MM.1S (cell line): Measurements from ENCODE around the gene MICAL2.

ENCODE experiments used
- DNase-seq: peaks from one replicate; pipeline ENCODE4 v3.0.0-alpha.2; 2015
- H2AFZ ChIP-seq: fragments of 300-600 bp; sonication (generic); 2 replicates; pipeline ENCODE4 v1.6.0; 2016; ENCODE audit warnings: antibody characterized with exemption, low read length
- H3F3A ChIP-seq: fragments of 300-600 bp; sonication (generic); 2 replicates; pipeline ENCODE4 v1.6.1; 2016; ENCODE audit warnings: mild to moderate bottlenecking, antibody characterized with exemption, low read length, moderate library complexity, mixed read lengths; ENCODE audit not compliant: insufficient read depth
- H3K27ac ChIP-seq: fragments of 300-600 bp; sonication (generic); 2 replicates; pipeline ENCODE4 v1.5.1; 2016; ENCODE audit warnings: mild to moderate bottlenecking, low read length
- H3K27me3 ChIP-seq: fragments of 300-600 bp; sonication (generic); replicated peaks from 2 replicates; pipeline ENCODE4 v1.6.0; 2016; ENCODE audit warnings: low read length; ENCODE audit not compliant: insufficient read depth
- H3K36me3 ChIP-seq: fragments of 300-600 bp; sonication (generic); replicated peaks from 2 replicates; pipeline ENCODE4 v1.6.1; 2016; ENCODE audit warnings: mild to moderate bottlenecking, low read length, mixed read lengths; ENCODE audit not compliant: insufficient read depth
- H3K4me1 ChIP-seq: fragments of 300-600 bp; sonication (generic); 2 replicates; pipeline ENCODE4 v1.6.1; 2016; ENCODE audit warnings: low read length, mixed read lengths
- H3K4me2 ChIP-seq: fragments of 300-600 bp; sonication (generic); 2 replicates; pipeline ENCODE4 v1.6.0; 2016; ENCODE audit warnings: low read depth, low read length
- H3K4me3 ChIP-seq: fragments of 300-600 bp; sonication (generic); 2 replicates; pipeline ENCODE4 v1.5.1; 2016; ENCODE audit warnings: low read length, mixed read lengths
- H3K79me2 ChIP-seq: fragments of 300-600 bp; sonication (generic); 2 replicates; pipeline ENCODE4 v1.6.1; 2016; ENCODE audit warnings: mixed run types, low read length, mixed read lengths
- H3K9ac ChIP-seq: fragments of 300-600 bp; sonication (generic); 2 replicates; pipeline ENCODE4 v1.6.1; 2016; ENCODE audit warnings: low read length, mixed read lengths
- H3K9me2 ChIP-seq: fragments of 300-600 bp; sonication (generic); replicated peaks from 2 replicates; pipeline ENCODE4 v1.6.1; 2016; ENCODE audit warnings: mild to moderate bottlenecking, low read length, mixed read lengths; ENCODE audit not compliant: insufficient read depth
- H3K9me3 ChIP-seq: fragments of 300-600 bp; sonication (generic); replicated peaks from 2 replicates; pipeline ENCODE4 v1.6.1; 2016; ENCODE audit warnings: mild to moderate bottlenecking, low read length, mixed read lengths; ENCODE audit not compliant: insufficient read depth
- H4K20me1 ChIP-seq: fragments of 300-600 bp; sonication (generic); 2 replicates; pipeline ENCODE4 v1.6.1; 2016; ENCODE audit warnings: mild to moderate bottlenecking, low read length, moderate library complexity, mixed read lengths; ENCODE audit not compliant: insufficient read depth
- CTCF ChIP-seq: fragments of 300-600 bp; sonication (generic); IDR thresholded peaks from 2 replicates; pipeline ENCODE4 v1.5.1; 2016; ENCODE audit warnings: antibody characterized with exemption, low read length, mixed read lengths
- EZH2 ChIP-seq: fragments of 300-600 bp; sonication (generic); optimal IDR thresholded peaks from 2 replicates; pipeline ENCODE3; 2017; ENCODE audit warnings: low read depth, mild to moderate bottlenecking, antibody characterized with exemption, low read length, mixed read lengths
- EZH2phosphoT487 ChIP-seq: fragments of 300-600 bp; sonication (generic); IDR thresholded peaks from 2 replicates; pipeline ENCODE4 v1.6.1; 2018; ENCODE audit warnings: antibody characterized with exemption, low read length

Gene MICAL2

DNA sequence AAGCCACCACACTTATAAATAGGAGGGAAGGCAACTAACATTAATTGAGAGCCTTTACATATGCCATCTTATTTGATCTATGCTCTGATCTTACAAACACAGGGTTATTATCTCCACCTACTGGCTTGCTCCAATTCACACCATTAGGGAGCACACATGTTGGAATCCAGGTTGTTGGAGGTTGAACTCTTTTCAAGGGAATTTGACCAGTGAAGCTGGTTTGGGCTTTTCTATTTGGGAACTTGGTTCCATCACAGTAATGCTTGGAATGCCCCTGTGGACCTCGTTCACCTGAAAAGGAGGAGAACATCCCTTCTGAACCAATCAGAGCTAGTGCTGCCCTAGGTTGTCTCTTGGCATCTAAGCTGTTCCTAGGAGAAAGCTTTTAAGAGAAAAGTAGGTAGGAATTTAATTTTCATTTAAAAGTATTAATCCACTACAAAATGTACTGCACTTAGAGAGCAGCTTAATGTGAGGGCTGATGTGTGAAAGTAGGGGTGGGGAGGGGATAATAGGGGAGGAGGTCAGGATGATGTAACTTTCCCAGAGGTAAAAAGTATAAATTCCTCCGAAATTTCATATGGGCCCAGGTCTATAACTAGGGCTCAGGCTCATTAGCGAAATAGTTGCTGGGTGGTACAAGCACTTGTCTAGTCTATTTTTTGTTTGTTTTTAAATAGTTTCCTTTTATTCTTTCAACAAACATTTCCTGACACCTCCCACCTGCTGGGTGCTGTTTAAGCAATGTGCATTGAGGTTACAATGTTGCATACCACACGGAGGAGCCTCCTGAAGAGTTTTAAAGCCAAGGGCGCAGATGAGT is 7.6 kb upstream of the MICAL2 start:
- Histone ChIP-seq H3K4me3 (no peak overlapping the region), H3K9me3 (no peaks in the 10 kb centered on the region), H3K4me1 (peaks cover 9% of the 10 kb centered on the region), H3K9me2 (no peaks in the 10 kb centered on the region), H3K36me3 (no peaks in the 10 kb centered on the region), H3K9ac (no peak overlapping the region), H3K4me2 (no peak overlapping the region), H3K79me2 (no peaks in the 10 kb centered on the region), H3K27me3 (no peaks in the 10 kb centered on the region), H4K20me1 (no peaks in the 10 kb centered on the region), H3K27ac (no peak overlapping the region), H2AFZ (no peak overlapping the region), H3F3A (no peaks in the 10 kb centered on the region)
- DNase-seq = no peak
- no peak for TF ChIP-seq EZH2
- no peak for TF ChIP-seq CTCF
- TF ChIP-seq EZH2phosphoT487 = no peak

- Histone ChIP-seq H3K27me3 (no peaks in the 10 kb centered on the region), H3K36me3 (no peaks in the 10 kb centered on the region), H4K20me1 (no peaks in the 10 kb centered on the region), H2AFZ (no peak overlapping the region), H3K9me3 (no peaks in the 10 kb centered on the region), H3K9me2 (no peaks in the 10 kb centered on the region), H3K9ac (no peak overlapping the region), H3K79me2 (no peaks in the 10 kb centered on the region), H3K4me1 (peaks cover 9% of the 10 kb centered on the region), H3K27ac (no peak overlapping the region), H3K4me2 (no peak overlapping the region), H3K4me3 (no peak overlapping the region), H3F3A (no peaks in the 10 kb centered on the region)
- no peak for TF ChIP-seq EZH2phosphoT487
- TF ChIP-seq EZH2 = no peak
- no peak for TF ChIP-seq CTCF
- no peak for DNase-seq
Measured at GRCh38 chr11:12103411-12104225, 6.8 kb upstream of the MICAL2 start.

DNA sequence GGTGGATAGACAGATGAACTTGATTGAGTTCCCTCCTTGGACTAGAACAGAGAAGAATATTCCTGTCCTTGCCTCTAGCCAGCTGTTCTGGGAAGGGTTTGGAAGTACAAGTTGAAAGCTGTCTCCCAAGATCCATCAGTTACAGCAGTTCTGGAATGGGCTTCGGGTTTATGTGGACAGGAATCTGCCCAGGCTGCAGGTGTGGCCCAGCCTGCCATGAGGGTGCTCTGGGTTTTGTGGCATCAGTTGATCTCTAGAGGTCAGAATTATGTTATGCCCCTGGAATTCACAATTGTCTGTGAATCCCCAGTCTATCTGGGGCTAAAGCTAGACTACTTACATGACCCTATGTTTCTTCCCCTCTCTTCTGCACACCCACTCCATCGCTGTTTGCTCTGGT is 4.9 kb upstream of the MICAL2 start:
- Histone ChIP-seq H3K27me3 (no peaks in the 10 kb centered on the region), H3K79me2 (no peaks in the 10 kb centered on the region), H3K4me3 (no peak overlapping the region), H2AFZ (no peak overlapping the region), H3K27ac (no peak overlapping the region), H3K9me2 (no peaks in the 10 kb centered on the region), H3K4me2 (no peak overlapping the region), H3F3A (no peaks in the 10 kb centered on the region; the same call in 1 of the 2 replicates), H3K9me3 (no peaks in the 10 kb centered on the region), H4K20me1 (no peaks in the 10 kb centered on the region), H3K4me1 (peaks cover 14% of the 10 kb centered on the region), H3K36me3 (no peaks in the 10 kb centered on the region), H3K9ac (no peak overlapping the region)
- no peak for TF ChIP-seq CTCF
- no peak for TF ChIP-seq EZH2
- no peak for TF ChIP-seq EZH2phosphoT487
- no peak for DNase-seq
